Neural cell (in vitro differentiated cells): Measurements from ENCODE around the gene HNF1B. TPM values are rescaled to one million over a fixed set of nuclear protein-coding genes. Genes with fewer than 3 reads are reported as not detected.

Source experiments
- H2AFZ ChIP-seq: fragments of 200-600, 300-800 bp; sonication (generic), shearing (Covaris generic); 2 replicates; pipeline ENCODE4 v1.6.0; 2014; ENCODE audit warnings: low read depth, mild to moderate bottlenecking, antibody characterized with exemption, low read length, moderate library complexity
- H3F3A ChIP-seq: fragments of 200-600 bp; shearing (Covaris generic); 2 replicates; pipeline ENCODE4 v1.6.1; 2016; ENCODE audit warnings: mild to moderate bottlenecking, moderate library complexity, mixed read lengths, antibody characterized with exemption, low read length; ENCODE audit not compliant: insufficient read depth, poor library complexity, severe bottlenecking
- H3K27ac ChIP-seq: fragments of 200-600, 300-800 bp; sonication (generic), shearing (Covaris generic); 2 replicates; pipeline ENCODE4 v1.5.1; 2014; ENCODE audit warnings: mild to moderate bottlenecking, low read length, moderate library complexity
- H3K27me3 ChIP-seq: fragments of 300-800, 200-600 bp; sonication (generic), shearing (Covaris generic); 2 replicates; pipeline ENCODE4 v1.6.0; 2014; ENCODE audit warnings: mild to moderate bottlenecking, low read depth, low read length, moderate library complexity; ENCODE audit not compliant: insufficient read depth
- H3K36me3 ChIP-seq: fragments of 300-800, 200-600 bp; sonication (generic), shearing (Covaris generic); 2 replicates; pipeline ENCODE4 v1.5.1; 2014; ENCODE audit warnings: mild to moderate bottlenecking, antibody characterized with exemption, low read length, moderate library complexity; ENCODE audit not compliant: insufficient read depth
- H3K4me2 ChIP-seq: fragments of 300-800, 200-600 bp; sonication (generic), shearing (Covaris generic); 2 replicates; pipeline ENCODE4 v1.6.0; 2014; ENCODE audit warnings: mild to moderate bottlenecking, low read length
- H3K4me3 ChIP-seq: fragments of 300-800, 200-600 bp; sonication (generic), shearing (Covaris generic); 2 replicates; pipeline ENCODE4 v1.5.1; 2014; ENCODE audit warnings: mild to moderate bottlenecking, low read length, moderate library complexity
- H3K79me2 ChIP-seq: fragments of 200-600 bp; shearing (Covaris generic); replicated peaks from 2 replicates; pipeline ENCODE4 v1.6.0; 2014; ENCODE audit warnings: mild to moderate bottlenecking, low read length, moderate library complexity; ENCODE audit not compliant: insufficient read depth
- H3K9ac ChIP-seq: fragments of 300-800, 200-600 bp; sonication (generic), shearing (Covaris generic); 2 replicates; pipeline ENCODE4 v1.6.1; 2016; ENCODE audit warnings: mild to moderate bottlenecking, low read length, mixed read lengths
- H3K9me2 ChIP-seq: fragments of 200-600 bp; shearing (Covaris generic); 2 replicates; pipeline ENCODE4 v1.6.1; 2016; ENCODE audit warnings: mild to moderate bottlenecking, low read length, mixed read lengths; ENCODE audit not compliant: insufficient read depth
- H3K9me3 ChIP-seq: fragments of 200-600, 300-800 bp; sonication (generic), shearing (Covaris generic); 2 replicates; pipeline ENCODE4 v1.6.1; 2016; ENCODE audit warnings: mild to moderate bottlenecking, mixed run types, low read length, moderate library complexity, mixed read lengths
- H4K20me1 ChIP-seq: fragments of 200-600 bp; shearing (Covaris generic); 2 replicates; pipeline ENCODE4 v1.6.1; 2016; ENCODE audit warnings: mild to moderate bottlenecking, mixed run types; ENCODE audit not compliant: insufficient read depth
- CTCF ChIP-seq: fragments of 450-650 bp; IDR thresholded peaks from 2 replicates; pipeline ENCODE4 v1.5.1; 2014; ENCODE audit warnings: antibody characterized with exemption, mild to moderate bottlenecking, moderate library complexity; ENCODE audit not compliant: poor library complexity, severe bottlenecking
- EP300 ChIP-seq: fragments of 450-650 bp; conservative IDR thresholded peaks from 2 replicates; pipeline ENCODE4 v1.6.1; 2014; ENCODE audit warnings: antibody characterized with exemption, mild to moderate bottlenecking, moderate library complexity; ENCODE audit not compliant: poor library complexity, severe bottlenecking
- EZH2 ChIP-seq: fragments of 200-600, 300-800 bp; shearing (Covaris generic), sonication (generic); IDR thresholded peaks from 2 replicates; pipeline ENCODE4 v1.6.1; 2014; ENCODE audit warnings: antibody characterized with exemption, low read length, borderline replicate concordance, mild to moderate bottlenecking; ENCODE audit not compliant: insufficient read depth, poor library complexity, severe bottlenecking
- MXI1 ChIP-seq: fragments of 450-650 bp; conservative IDR thresholded peaks from 2 replicates; pipeline ENCODE4 v1.6.1; 2014; ENCODE audit warnings: antibody characterized with exemption, mild to moderate bottlenecking; ENCODE audit not compliant: poor library complexity, severe bottlenecking
- POLR2AphosphoS5 ChIP-seq: IDR thresholded peaks from 2 replicates; pipeline ENCODE4 v1.6.1; 2012
- RAD21 ChIP-seq: fragments of 450-650 bp; conservative IDR thresholded peaks from 2 replicates; pipeline ENCODE4 v1.6.1; 2014; ENCODE audit warnings: antibody characterized with exemption, mild to moderate bottlenecking, moderate library complexity
- REST ChIP-seq: IDR thresholded peaks from 2 replicates; pipeline ENCODE4 v1.6.1; 2012; ENCODE audit warnings: borderline replicate concordance
- polyA plus RNA-seq: library from polyadenylated mRNA; depleted of rRNA; stranded (reverse); fragments of >200 nt; gene quantifications from 2 replicates; pipeline ENCODE4 v1.2.3, GENCODE V29; 2014

HNF1B gene
- polyA plus RNA-seq, 1 donor from 2014 or later = not detected

GRCh38 chr17:37742762-37743611 lies 1.9 kb downstream of the HNF1B start:
- Histone ChIP-seq H3K79me2 (no peaks in the 10 kb centered on the region), H4K20me1 (no peaks in the 10 kb centered on the region), H3K4me3 (peak overlapping the region; percentile 48)

More at GRCh38 chr17:37742762-37743611, 1.9 kb downstream of the HNF1B start:
- Histone ChIP-seq H3K27ac (no peak overlapping the region), H3K27me3 (peaks cover 99% of the 10 kb centered on the region), H3K36me3 (no peaks in the 10 kb centered on the region), H3K9me3 (no peaks in the 10 kb centered on the region), H3F3A (no peaks in the 10 kb centered on the region), H3K4me2 (no peak overlapping the region), H3K9me2 (no peaks in the 10 kb centered on the region), H2AFZ (no peak overlapping the region), H3K9ac (no peak overlapping the region)
- TF ChIP-seq POLR2AphosphoS5 (no peak), CTCF (no peak), RAD21 (no peak), EP300 (no peak), MXI1 (no peak), REST (no peak), EZH2 (peak; percentile 41)
